RPMI7951 (cell line): ENCODE measurements around the gene MTG2. TPM values are rescaled to one million over a fixed set of nuclear protein-coding genes. Genes with fewer than 3 reads are reported as not detected.
"Not testable (repeated sequence)": the region's sequence is repeated elsewhere in the genome, so short reads cannot be mapped to it uniquely, and the experiment has no call there.

Source experiments
- DNase-seq: peaks from one replicate; pipeline ENCODE4 v3.0.0-alpha.2; 2012; ENCODE audit warnings: low read depth
- total RNA-seq: library from RNA; depleted of rRNA; stranded (reverse); fragments of >200 nt; shearing (Covaris generic); gene quantifications from 2 replicates; pipeline ENCODE4 v1.2.3, GENCODE V29; 2014

Gene MTG2
- total RNA-seq, 1 experiment from 2014 or later, result 28.1 TPM

GRCh38 chr20:62146019-62146755 is 36.6 kb upstream of the MTG2 start:
- no peak for DNase-seq

GRCh38 chr20:62147125-62147524 is 35.7 kb upstream of the MTG2 start:
- no peak for DNase-seq

GRCh38 chr20:62147528-62147927 is 35.3 kb upstream of the MTG2 start:
- DNase-seq, result no peak

GRCh38 chr20:62148383-62148782 is 34.4 kb upstream of the MTG2 start:
- not testable (repeated sequence) for DNase-seq

GRCh38 chr20:62148908-62149314 is 33.9 kb upstream of the MTG2 start:
- no peak for DNase-seq

- no peak for DNase-seq
Observed at GRCh38 chr20:62149532-62150309, 33.1 kb upstream of the MTG2 start.

- DNase-seq, result no peak
Observed at GRCh38 chr20:62150310-62150575, 32.6 kb upstream of the MTG2 start.

- no peak for DNase-seq
Observed at GRCh38 chr20:62151225-62151624, 31.6 kb upstream of the MTG2 start.

- DNase-seq, result no peak
Observed at GRCh38 chr20:62151835-62152364, 30.9 kb upstream of the MTG2 start.

- DNase-seq, result peak; percentile 94
Observed at GRCh38 chr20:62155428-62156253, 27.2 kb upstream of the MTG2 start.

- DNase-seq, result no peak
Observed at GRCh38 chr20:62156254-62156556, 26.6 kb upstream of the MTG2 start.

GRCh38 chr20:62156592-62157386 is 26.0 kb upstream of the MTG2 start:
- peak; percentile 29 for DNase-seq

- no peak for DNase-seq
Observed at GRCh38 chr20:62157387-62158087, 25.3 kb upstream of the MTG2 start.

GRCh38 chr20:62158088-62158400 is 24.8 kb upstream of the MTG2 start:
- no peak for DNase-seq

- DNase-seq, result no peak
Observed at GRCh38 chr20:62158541-62158940, 24.3 kb upstream of the MTG2 start.

GRCh38 chr20:62159052-62159451 is 23.8 kb upstream of the MTG2 start:
- no peak for DNase-seq

- peak; percentile 56 for DNase-seq
Observed at GRCh38 chr20:62159839-62160238, 23.0 kb upstream of the MTG2 start.

- DNase-seq, result no peak
Observed at GRCh38 chr20:62160253-62160652, 22.6 kb upstream of the MTG2 start.

GRCh38 chr20:62160876-62161275 is 22.0 kb upstream of the MTG2 start:
- no peak for DNase-seq

- DNase-seq, result no peak
Observed at GRCh38 chr20:62161347-62161746, 21.5 kb upstream of the MTG2 start.

- no peak for DNase-seq
Observed at GRCh38 chr20:62162765-62163484, 19.9 kb upstream of the MTG2 start.
